Measurements from ENCODE around the gene SNX25.

DNA sequence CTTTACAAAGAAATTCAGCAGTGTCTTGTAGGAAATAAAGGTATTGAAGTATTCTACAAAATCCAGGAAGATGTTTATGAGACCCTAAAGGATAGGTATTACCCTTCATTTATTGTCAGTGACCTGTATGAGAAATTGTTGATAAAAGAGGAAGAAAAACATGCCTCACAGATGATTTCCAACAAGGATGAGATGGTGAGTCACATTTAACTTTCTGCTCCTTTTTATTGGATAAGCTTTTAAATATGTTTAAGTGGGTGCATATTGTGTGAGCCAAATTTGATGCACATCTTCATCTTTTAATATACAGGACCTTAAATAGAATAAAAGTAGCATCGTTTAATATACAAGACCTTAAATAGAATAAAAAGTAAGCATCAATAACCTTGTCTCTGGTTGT lies 114.2 kb downstream of the SNX25 start:
- TF ChIP-seq, protein P1, sequence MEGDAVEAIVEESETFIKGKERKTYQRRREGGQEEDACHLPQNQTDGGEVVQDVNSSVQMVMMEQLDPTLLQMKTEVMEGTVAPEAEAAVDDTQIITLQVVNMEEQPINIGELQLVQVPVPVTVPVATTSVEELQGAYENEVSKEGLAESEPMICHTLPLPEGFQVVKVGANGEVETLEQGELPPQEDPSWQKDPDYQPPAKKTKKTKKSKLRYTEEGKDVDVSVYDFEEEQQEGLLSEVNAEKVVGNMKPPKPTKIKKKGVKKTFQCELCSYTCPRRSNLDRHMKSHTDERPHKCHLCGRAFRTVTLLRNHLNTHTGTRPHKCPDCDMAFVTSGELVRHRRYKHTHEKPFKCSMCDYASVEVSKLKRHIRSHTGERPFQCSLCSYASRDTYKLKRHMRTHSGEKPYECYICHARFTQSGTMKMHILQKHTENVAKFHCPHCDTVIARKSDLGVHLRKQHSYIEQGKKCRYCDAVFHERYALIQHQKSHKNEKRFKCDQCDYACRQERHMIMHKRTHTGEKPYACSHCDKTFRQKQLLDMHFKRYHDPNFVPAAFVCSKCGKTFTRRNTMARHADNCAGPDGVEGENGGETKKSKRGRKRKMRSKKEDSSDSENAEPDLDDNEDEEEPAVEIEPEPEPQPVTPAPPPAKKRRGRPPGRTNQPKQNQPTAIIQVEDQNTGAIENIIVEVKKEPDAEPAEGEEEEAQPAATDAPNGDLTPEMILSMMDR (IDR thresholded peaks at IDR 0.05): no peak
- TF ChIP-seq EP300 (IDR thresholded peaks at IDR 0.05): no peak
- no peak for TF ChIP-seq POLR2AphosphoS5 (IDR thresholded peaks at IDR 0.05)
- no peak for TF ChIP-seq POLR2A (IDR thresholded peaks at IDR 0.05)
